Measurements from ENCODE around the gene C1orf232.

DNA sequence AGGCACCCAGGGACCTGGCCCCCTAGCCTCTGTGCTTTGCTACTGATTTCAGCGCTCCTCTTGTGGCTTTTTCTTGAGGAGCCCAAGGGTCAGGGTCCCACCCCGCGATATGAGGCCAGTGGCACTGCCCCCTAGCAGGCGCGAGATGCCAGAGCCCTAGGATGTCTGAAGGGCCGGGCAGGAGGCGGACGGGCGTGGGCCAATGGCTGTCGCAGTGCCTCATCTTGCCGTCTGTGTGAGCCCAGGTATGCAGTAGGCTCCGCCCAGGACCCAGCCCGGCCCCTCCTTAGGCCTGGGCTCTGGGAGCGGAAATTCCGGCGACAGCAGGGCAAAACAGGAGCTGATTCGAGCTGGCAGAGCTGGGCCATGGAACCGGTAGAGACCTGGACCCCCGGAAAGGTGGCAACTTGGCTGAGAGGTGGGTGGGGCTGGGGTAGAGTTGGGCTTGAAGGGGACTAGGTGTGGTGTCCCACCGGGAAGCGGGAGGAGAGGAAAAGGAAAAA lies 8.5 kb upstream of the C1orf232 start, which contains the start of gene CNKSR1:
- TF ChIP-seq CTCF (IDR thresholded peaks at IDR 0.05) (peak; percentile 48), EZH2 (IDR thresholded peaks at IDR 0.05) (no peak)

Data from neural progenitor cell (in vitro differentiated cells).